ENCODE measurements around the gene SLX4IP.

DNA sequence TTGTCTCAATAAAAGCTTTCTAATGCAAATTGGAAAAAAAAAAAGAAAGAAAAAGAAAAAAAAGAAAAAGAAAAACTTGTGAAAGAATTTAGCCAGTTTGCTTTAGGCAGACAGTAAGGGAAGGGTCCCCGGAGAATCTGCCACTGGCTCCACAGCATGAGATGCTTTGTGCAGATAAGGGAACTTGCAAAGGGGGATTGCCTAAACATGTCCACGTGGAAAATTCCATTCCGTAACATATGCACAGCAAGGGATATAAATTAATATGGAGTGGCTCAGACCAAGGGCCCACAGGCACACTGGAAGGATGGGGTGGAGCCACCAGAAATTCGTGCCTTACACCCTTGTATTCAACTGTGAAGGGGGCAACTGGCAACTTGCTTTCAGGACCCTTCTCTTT lies 46.5 kb upstream of the SLX4IP start:
- no peak for TF ChIP-seq POLR2AphosphoS5 (IDR thresholded peaks at IDR 0.05; ENCODE audit: borderline replicate concordance, low read depth, low read length)
- TF ChIP-seq EZH2 (IDR thresholded peaks at IDR 0.05): no peak

All from SK-N-MC (cell line).